Sigmoid colon (tissue), 7 donors: ENCODE results near the gene ARG2. TPM values are rescaled to one million over a fixed set of nuclear protein-coding genes. Genes with fewer than 3 reads are reported as not detected.
A peak's percentile ranks its signal among the peaks of the same experiment; 100 is the strongest.

Experiments used
- DNase-seq: peaks from one replicate; pipeline ENCODE4 v3.0.0-alpha.2; 2019
- H3K27ac ChIP-seq, 4 donors: fragments of 200-600 bp; sonication (generic); one replicate each; pipeline ENCODE4 v1.5.1; 2016 to 2019; ENCODE audit warnings: mild to moderate bottlenecking in 1 of 4
- H3K27me3 ChIP-seq, 3 donors: fragments of 200-600 bp; sonication (generic); one replicate each; pipeline ENCODE4 v1.5.1; 2019; ENCODE audit warnings: mild to moderate bottlenecking in 1 of 3
- H3K36me3 ChIP-seq, 4 donors: fragments of 200-600 bp; sonication (generic); one replicate each; pipeline ENCODE4 v1.5.1; 2016 to 2019
- H3K4me1 ChIP-seq, 4 donors: fragments of 200-600 bp; sonication (generic); one replicate each; pipeline ENCODE4 v1.5.1; 2017 to 2019
- H3K4me3 ChIP-seq, 4 donors: fragments of 200-600 bp; sonication (generic); one replicate each; pipeline ENCODE4 v1.5.1; 2017 to 2019; ENCODE audit warnings: mild to moderate bottlenecking in 2 of 4, moderate library complexity in 1 of 4
- H3K9me3 ChIP-seq, 4 donors: fragments of 200-600 bp in 3 of 4; sonication (generic) in 3 of 4; one replicate each; pipeline versions ENCODE4 v1.5.1 to v1.6.1; 2013 to 2019
- EP300 ChIP-seq, 4 donors: sonication (generic); formaldehyde crosslinking; IDR thresholded peaks; one replicate each; pipeline ENCODE4 v1.6.1; 2017; ENCODE audit warnings: antibody characterized with exemption in 4 of 4
- POLR2A ChIP-seq, 2 donors: fragments of 450-650 bp; IDR thresholded peaks; one replicate each; pipeline ENCODE4 v1.6.1; 2016; ENCODE audit warnings: antibody characterized with exemption in 2 of 2, mild to moderate bottlenecking in 2 of 2, moderate library complexity in 2 of 2
- POLR2AphosphoS5 ChIP-seq, 4 donors: sonication (generic); formaldehyde crosslinking; IDR thresholded peaks; one replicate each; pipeline ENCODE4 v1.6.1; 2017; ENCODE audit warnings: antibody characterized with exemption in 4 of 4
- WGBS, 2 donors: extraction: QIAGEN DNeasy Blood & Tissue Kit; methylation state at CpG; one replicate each; pipeline ENCODE4 v1.1.7; 2013; 5-methylcytosine and 5-hydroxymethylcytosine counted together
- intact Hi-C: fragments of 100-400 bp; cut with DNase I; formaldehyde crosslinking; loops from one replicate; pipeline ENCODE4 v1.15.1; 2023
- polyA plus RNA-seq, 3 donors: library from polyadenylated mRNA; stranded (reverse); fragments of 200-250 nt; gene quantifications; one replicate each; pipeline ENCODE4 v1.2.3, GENCODE V29; 2013
- total RNA-seq, 4 donors: library from RNA; depleted of rRNA; stranded (reverse); fragments of >200 nt; gene quantifications; one replicate each; pipeline ENCODE4 v1.1.0, GENCODE V29; 2016
- TF ChIP-seq, protein P1 (sequence below), 4 experiments: fragments of 450-650 bp in 3 of 4; fragments of 200-600 bp in 1 of 4; IDR thresholded peaks; one replicate each; pipeline ENCODE4 v1.5.1; 2016 to 2019; ENCODE audit warnings: antibody characterized with exemption in 4 of 4, mild to moderate bottlenecking in 3 of 4, moderate library complexity in 2 of 4
- donor health status: healthy with polysubstance abuse.
- donor health status: Bipolar disorder and iron deficiency.
- donor health status: healthy.

Gene ARG2
- total and polyA plus RNA-seq, 7 donors = 0.60 to 59.2 (median 5.7) TPM

DNA sequence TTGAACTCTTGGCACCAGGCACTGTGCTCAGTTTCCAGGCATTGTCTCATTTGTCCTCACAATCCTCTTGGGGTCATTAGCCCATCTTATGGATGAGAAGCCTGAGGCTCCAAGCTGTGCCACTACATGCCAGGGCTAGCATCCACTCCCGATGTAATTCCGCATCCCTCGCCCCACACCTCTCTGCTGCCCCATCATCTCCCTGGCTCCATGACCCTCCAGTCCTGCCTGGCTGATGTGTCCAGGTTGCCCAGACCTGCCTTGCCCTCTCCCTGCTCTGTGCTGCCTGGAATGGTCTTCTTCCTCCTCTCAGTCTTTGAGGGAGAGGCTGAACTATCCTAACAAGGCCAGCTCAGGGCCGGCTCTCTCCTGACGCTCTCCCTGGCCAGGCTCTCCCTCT is 47.1 kb upstream of the ARG2 start:
- no peak overlapping the region for H3K4me3 ChIP-seq
- H3K4me1 ChIP-seq = no peaks in the 10 kb centered on the region
- DNase-seq = peak; percentile 55
- H3K9me3 ChIP-seq = no peaks in the 10 kb centered on the region
- intact Hi-C loops = no loop called here
- H3K36me3 ChIP-seq = peaks cover 0 to 4% (median 0%) of the 10 kb centered on the region in 4 donors
- TF ChIP-seq, protein P1, sequence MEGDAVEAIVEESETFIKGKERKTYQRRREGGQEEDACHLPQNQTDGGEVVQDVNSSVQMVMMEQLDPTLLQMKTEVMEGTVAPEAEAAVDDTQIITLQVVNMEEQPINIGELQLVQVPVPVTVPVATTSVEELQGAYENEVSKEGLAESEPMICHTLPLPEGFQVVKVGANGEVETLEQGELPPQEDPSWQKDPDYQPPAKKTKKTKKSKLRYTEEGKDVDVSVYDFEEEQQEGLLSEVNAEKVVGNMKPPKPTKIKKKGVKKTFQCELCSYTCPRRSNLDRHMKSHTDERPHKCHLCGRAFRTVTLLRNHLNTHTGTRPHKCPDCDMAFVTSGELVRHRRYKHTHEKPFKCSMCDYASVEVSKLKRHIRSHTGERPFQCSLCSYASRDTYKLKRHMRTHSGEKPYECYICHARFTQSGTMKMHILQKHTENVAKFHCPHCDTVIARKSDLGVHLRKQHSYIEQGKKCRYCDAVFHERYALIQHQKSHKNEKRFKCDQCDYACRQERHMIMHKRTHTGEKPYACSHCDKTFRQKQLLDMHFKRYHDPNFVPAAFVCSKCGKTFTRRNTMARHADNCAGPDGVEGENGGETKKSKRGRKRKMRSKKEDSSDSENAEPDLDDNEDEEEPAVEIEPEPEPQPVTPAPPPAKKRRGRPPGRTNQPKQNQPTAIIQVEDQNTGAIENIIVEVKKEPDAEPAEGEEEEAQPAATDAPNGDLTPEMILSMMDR (IDR thresholded peaks at IDR 0.05) = no peak
- TF ChIP-seq EP300 (IDR thresholded peaks at IDR 0.05) (no peak), POLR2AphosphoS5 (IDR thresholded peaks at IDR 0.05) (no peak), POLR2A (IDR thresholded peaks at IDR 0.05) (no peak)
- no peak overlapping the region for H3K27ac ChIP-seq
- 92 to 96% methylated on average over 5 of the region's 5 CpGs for WGBS, 2 donors
- no peaks in the 10 kb centered on the region for H3K27me3 ChIP-seq

DNA sequence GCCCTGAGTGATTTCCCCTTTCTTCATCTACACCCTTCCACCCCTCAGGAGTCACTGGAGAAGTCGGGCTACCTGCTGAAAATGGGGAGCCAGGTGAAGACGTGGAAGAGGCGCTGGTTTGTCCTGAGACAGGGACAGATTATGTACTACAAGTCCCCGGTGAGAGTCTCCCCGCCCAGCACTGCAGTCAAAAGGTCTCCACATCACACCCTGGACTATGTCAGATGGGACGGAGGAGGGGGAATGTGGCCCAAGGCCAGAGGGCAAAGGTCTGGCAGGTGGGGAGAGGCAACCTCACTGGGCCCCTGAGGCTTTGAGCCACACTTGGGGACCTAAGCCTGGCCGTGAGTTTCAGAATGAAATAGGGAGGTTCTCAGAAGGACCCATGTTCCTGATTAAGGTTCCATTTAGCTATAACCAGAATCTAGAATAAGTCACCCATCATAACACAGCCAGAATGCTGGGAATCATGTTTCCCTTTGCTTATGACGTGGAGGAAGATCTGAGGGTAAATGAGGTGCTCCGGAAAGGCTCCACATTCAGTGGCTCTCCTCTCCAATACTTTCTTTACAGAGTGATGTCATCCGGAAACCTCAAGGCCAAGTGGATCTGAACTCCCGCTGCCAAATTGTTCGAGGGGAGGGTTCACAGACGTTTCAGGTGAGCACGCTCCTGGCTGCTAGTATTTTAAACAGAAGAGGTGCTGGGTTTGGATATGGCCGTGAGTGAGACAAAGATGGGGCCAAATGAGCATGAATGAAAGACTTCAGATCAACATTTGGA is 46.3 kb upstream of the ARG2 start:
- Histone ChIP-seq H3K27me3 (no peaks in the 10 kb centered on the region), H3K36me3 (peaks cover 0 to 5% (median 2%) of the 10 kb centered on the region in 4 donors), H3K9me3 (no peaks in the 10 kb centered on the region), H3K4me1 (no peaks in the 10 kb centered on the region), H3K4me3 (no peak overlapping the region), H3K27ac (no peak overlapping the region)
- intact Hi-C loops = no loop called here
- WGBS, 2 donors = 72 to 86% methylated on average over 15 of the region's 15 CpGs
- peak; percentile 58 for DNase-seq
- TF ChIP-seq EP300 (IDR thresholded peaks at IDR 0.05) = no peak
- TF ChIP-seq, protein P1 (IDR thresholded peaks at IDR 0.05) = no peak
- TF ChIP-seq POLR2A (IDR thresholded peaks at IDR 0.05) = no peak
- TF ChIP-seq POLR2AphosphoS5 (IDR thresholded peaks at IDR 0.05) = no peak

- Histone ChIP-seq H3K4me1 (no peaks in the 10 kb centered on the region), H3K4me3 (no peak overlapping the region), H3K27ac (no peak overlapping the region), H3K27me3 (no peaks in the 10 kb centered on the region), H3K36me3 (peaks cover 0 to 5% (median 2%) of the 10 kb centered on the region in 4 donors), H3K9me3 (no peaks in the 10 kb centered on the region)
- TF ChIP-seq POLR2A (IDR thresholded peaks at IDR 0.05) (no peak), EP300 (IDR thresholded peaks at IDR 0.05) (no peak), POLR2AphosphoS5 (IDR thresholded peaks at IDR 0.05) (no peak)
- TF ChIP-seq, protein P1 (IDR thresholded peaks at IDR 0.05) = no peak
- intact Hi-C loops = no loop called here
- peak; percentile 56 for DNase-seq
- 88 to 91% methylated on average over 14 of the region's 14 CpGs for WGBS, 2 donors
Observed at GRCh38 chr14:67574156-67574555, 45.6 kb upstream of the ARG2 start.

DNA sequence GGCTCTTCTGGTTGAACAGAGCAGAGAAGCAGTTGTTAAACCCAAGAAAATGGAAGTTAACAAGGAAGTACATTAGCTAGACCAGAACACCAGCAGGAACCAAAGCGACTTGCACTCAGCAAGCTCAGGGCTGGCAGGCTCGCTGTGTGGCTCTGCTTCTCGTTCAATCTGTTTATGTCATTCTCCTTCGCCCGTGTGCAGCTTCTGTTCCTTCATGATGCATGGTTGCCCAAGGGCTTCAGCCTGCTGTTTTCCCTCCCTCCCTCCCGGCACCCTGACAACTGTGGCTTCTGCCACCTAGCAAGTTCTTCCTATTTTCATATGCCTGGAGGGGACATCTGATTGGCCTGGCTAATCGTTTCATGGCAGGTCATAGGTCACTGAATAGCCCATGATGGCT is 44.9 kb upstream of the ARG2 start:
- TF ChIP-seq POLR2A (IDR thresholded peaks at IDR 0.05) (no peak), POLR2AphosphoS5 (IDR thresholded peaks at IDR 0.05) (no peak), EP300 (IDR thresholded peaks at IDR 0.05) (no peak)
- TF ChIP-seq, protein P1 (IDR thresholded peaks at IDR 0.05) = no peak
- intact Hi-C loops = no loop called here
- Histone ChIP-seq H3K27me3 (no peaks in the 10 kb centered on the region), H3K4me3 (no peak overlapping the region), H3K9me3 (no peaks in the 10 kb centered on the region), H3K4me1 (no peaks in the 10 kb centered on the region), H3K36me3 (peaks cover 0 to 5% (median 2%) of the 10 kb centered on the region in 4 donors), H3K27ac (no peak overlapping the region)
- 83 to 89% methylated on average over 7 of the region's 7 CpGs for WGBS, 2 donors
- DNase-seq = peak; percentile 40
